ENCODE measurements around the gene ECM1. TPM values are rescaled to one million over a fixed set of nuclear protein-coding genes. Genes with fewer than 3 reads are reported as not detected.

Gene ECM1
- total RNA-seq, 1 experiment from 2014 or later, result 129 TPM

- no peak for DNase-seq (ENCODE audit: low read depth)
Observed at GRCh38 chr1:150544204-150544603, 36.3 kb downstream of the ECM1 start.

- DNase-seq (ENCODE audit: low read depth), result no peak
Observed at GRCh38 chr1:150545486-150546032, 37.6 kb downstream of the ECM1 start.

- no peak for DNase-seq (ENCODE audit: low read depth)
Observed at GRCh38 chr1:150546294-150546937, 38.5 kb downstream of the ECM1 start.

GRCh38 chr1:150548324-150548631, 40.4 kb downstream of the ECM1 start:
- no peak for DNase-seq (ENCODE audit: low read depth)

DNA sequence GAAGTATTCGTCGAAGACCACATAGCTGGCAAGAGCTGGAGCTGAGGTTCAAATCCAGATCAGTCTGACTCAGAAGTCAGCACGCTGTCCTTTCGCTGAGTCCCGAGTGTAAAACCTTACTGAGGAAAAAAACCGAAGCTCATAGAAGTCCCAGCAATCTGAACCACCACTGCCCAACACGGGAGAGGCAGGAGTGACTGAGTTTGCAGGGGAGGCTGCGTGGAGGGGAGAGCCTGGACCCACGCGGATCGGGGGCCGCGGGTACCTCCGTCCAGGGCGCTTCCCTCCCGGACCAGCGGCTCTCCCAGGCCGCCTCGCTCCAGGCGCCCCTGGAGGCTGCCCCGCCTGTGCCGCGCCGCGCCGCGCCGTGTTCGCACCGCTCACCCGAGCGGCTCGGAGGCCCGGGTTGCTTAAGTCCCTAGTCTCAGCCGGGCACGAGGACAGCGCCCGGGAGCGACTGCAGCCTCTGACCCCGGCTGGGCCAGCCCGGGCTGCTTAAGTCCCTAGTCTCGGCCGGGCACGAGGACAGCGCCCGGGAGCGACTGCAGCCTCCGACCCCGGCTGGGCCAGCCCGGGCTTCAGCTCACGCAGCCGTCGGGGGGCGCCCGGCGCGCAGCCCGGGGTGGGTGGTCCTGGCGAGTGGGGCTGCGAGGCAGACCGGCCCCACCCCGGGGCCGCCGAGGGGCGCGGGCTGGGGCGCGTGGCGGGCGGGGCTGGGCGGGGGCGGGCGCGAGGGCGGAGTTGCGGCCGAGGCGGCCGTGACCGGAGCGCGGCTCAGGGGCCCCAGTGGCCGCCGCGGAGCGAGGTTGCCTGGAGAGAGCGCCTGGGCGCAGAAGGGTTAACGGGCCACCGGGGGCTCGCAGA, 41.0 kb downstream of the ECM1 start, which contains the start of gene ADAMTSL4:
Gene ADAMTSL4, plus strand, starts transcription at position 777 of the 864 bp plus-strand sequence. CDS start 2,881 bp downstream, outside the sequence.
- peak; percentile 75 for DNase-seq (ENCODE audit: low read depth)

GRCh38 chr1:150549496-150550221, 41.8 kb downstream of the ECM1 start:
- DNase-seq (ENCODE audit: low read depth), result no peak

- no peak for DNase-seq (ENCODE audit: low read depth)
Observed at GRCh38 chr1:150550222-150551050, 42.5 kb downstream of the ECM1 start.

DNA sequence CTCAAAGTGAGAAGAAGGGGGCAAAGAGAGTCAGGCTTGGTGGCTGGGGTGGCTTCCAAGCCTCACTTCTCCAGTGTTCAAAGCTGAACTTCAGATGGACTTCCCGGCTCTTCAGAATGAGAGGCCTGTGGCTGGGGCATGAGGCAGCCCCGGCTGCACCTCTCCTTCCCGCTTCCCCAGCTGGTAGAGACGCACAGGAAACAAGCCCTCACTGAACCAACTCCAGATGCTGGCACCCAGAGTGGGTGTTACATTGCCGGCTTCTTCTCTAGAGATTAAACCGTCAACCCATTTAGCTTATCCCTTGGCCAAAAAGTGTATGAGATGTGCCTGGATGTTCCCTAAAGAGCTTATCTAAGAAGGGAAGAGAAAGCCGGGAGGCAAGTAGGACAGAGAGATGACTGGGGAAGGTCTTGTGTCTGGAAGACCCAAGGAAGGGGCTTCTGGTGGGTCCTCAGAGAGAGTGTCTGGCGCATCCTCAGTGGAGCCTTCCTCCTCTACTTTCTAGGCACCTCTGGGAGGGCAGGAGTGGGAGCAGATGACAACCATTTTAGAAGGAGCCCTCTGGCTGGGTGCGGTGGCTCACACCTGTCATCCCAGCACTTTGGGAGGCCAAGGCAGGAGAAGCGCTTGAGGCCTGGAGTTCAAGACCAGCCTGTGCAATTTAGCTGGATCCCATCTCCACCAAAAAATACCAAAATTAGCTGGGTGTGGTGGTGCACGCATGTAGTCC, 43.3 kb downstream of the ECM1 start:
- DNase-seq (ENCODE audit: low read depth), result no peak

DNA sequence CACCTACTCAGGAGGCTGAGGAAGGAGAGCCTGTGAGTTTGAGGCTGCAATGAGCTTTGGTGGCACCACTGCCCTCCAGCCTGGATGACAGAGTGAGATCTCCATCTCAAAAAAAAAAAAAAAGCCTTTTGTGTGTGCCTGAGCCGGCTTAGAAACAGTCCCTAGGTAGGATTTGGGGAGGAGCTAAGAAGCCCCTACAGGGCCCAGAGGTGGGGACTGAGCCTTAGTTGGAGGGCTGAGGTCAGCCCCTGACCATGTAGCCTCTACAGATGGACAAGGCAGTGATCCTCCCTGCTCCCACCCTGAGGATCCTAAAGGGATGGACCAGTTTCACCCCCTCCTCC, 43.8 kb downstream of the ECM1 start:
- no peak for DNase-seq (ENCODE audit: low read depth)

- DNase-seq (ENCODE audit: low read depth), result peak; percentile 81
Observed at GRCh38 chr1:150552128-150552910, 44.4 kb downstream of the ECM1 start.

DNA sequence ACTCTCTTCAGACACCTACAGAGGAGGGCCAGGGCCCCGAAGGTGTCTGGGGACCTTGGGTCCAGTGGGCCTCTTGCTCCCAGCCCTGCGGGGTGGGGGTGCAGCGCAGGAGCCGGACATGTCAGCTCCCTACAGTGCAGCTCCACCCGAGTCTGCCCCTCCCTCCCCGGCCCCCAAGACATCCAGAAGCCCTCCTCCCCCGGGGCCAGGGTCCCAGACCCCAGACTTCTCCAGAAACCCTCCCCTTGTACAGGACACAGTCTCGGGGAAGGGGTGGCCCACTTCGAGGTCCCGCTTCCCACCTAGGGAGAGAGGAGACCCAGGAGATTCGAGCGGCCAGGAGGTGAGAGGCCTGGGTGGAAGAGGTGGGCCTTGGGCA, 45.0 kb downstream of the ECM1 start:
- no peak for DNase-seq (ENCODE audit: low read depth)

- DNase-seq (ENCODE audit: low read depth), result no peak
Observed at GRCh38 chr1:150553392-150554085, 45.6 kb downstream of the ECM1 start.

- DNase-seq (ENCODE audit: low read depth), result no peak
Observed at GRCh38 chr1:150554086-150554452, 46.2 kb downstream of the ECM1 start.

DNA sequence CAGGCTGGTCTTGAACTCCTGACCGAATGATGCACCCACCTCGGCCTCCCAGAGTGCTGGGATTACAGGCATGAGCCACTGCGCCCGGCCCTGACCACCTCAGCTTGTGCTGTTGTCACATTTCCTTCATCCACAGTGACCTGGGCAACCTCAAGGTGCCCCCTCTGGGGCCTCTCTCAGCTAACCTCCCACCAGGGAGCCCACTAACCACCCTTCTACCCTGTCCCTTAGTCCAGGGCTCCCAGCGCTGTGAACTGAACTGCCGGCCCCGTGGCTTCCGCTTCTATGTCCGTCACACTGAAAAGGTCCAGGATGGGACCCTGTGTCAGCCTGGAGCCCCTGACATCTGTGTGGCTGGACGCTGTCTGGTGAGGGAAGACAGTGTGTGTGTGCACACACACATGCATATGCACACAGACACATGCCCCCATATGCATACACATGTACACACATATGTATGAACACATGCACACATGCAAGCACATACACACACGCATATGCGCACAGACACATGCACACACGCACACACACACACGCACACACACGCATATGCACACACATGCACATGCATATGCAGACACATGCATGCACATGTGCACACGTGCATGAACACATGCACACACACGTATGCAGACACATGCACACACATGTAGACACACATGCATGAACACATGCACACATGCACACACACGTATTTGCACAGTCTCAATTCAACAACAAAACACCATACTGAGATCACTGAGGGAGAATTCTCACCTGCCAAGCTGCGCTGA, 47.5 kb downstream of the ECM1 start:
- DNase-seq (ENCODE audit: low read depth), result no peak

- no peak for DNase-seq (ENCODE audit: low read depth)
Observed at GRCh38 chr1:150555971-150556865, 48.3 kb downstream of the ECM1 start.

GRCh38 chr1:150557065-150557600, 49.2 kb downstream of the ECM1 start:
- no peak for DNase-seq (ENCODE audit: low read depth)

DNA sequence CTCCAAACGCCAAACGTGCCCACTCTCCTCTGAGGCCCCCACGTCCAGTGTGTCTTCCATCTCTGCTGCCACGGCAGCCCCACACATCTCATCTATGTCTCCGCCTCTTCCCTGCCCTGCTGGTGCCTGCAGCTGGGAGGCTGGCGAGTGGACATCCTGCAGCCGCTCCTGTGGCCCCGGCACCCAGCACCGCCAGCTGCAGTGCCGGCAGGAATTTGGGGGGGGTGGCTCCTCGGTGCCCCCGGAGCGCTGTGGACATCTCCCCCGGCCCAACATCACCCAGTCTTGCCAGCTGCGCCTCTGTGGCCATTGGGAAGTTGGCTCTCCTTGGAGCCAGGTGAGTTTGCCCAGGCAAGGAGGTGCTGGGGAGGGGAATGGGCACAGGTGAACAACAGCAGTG, 49.9 kb downstream of the ECM1 start:
- DNase-seq (ENCODE audit: low read depth), result no peak
